Germinal center (tissue), 1 donor: ENCODE results near the gene KRTAP16-1.
"Not testable (repeated sequence)": the region's sequence is repeated elsewhere in the genome, so short reads cannot be mapped to it uniquely, and the experiment has no call there.

Experiments used
- DNase-seq: peaks from one replicate; pipeline ENCODE4 v3.0.0; 2012; ENCODE audit warnings: mixed read lengths, low spot score

KRTAP16-1 gene

GRCh38 chr17:41301916-41302901, 6.9 kb downstream of the KRTAP16-1 start, which contains the start of gene KRTAP29-1:
KRTAP29-1 (minus strand) TSS chr17:41302851; CDS start chr17:41302851, 0 bp downstream.
- DNase-seq: no peak

GRCh38 chr17:41301204-41301790, 7.8 kb downstream of the KRTAP16-1 start:
- no peak for DNase-seq

- DNase-seq: no peak
Measured at GRCh38 chr17:41298458-41299135, 10.5 kb downstream of the KRTAP16-1 start.

- DNase-seq: no peak
Measured at GRCh38 chr17:41296846-41297245, 12.3 kb downstream of the KRTAP16-1 start.

GRCh38 chr17:41294016-41294415, 15.1 kb downstream of the KRTAP16-1 start:
- DNase-seq: no peak

- no peak for DNase-seq
Measured at GRCh38 chr17:41287050-41287449, 22.1 kb downstream of the KRTAP16-1 start.

- no peak for DNase-seq
Measured at GRCh38 chr17:41284546-41284945, 24.6 kb downstream of the KRTAP16-1 start.

GRCh38 chr17:41284043-41284442, 25.1 kb downstream of the KRTAP16-1 start:
- DNase-seq: no peak

- DNase-seq: no peak
Measured at GRCh38 chr17:41278176-41278955, 30.7 kb downstream of the KRTAP16-1 start.

- not testable (repeated sequence) for DNase-seq
Measured at GRCh38 chr17:41275648-41276190, 33.4 kb downstream of the KRTAP16-1 start, which contains the start of gene KRTAP9-7. KRTAP9-7 (plus strand) TSS chr17:41275698; CDS start chr17:41275698, 0 bp downstream.

GRCh38 chr17:41271858-41272257, 37.3 kb downstream of the KRTAP16-1 start:
- DNase-seq: no peak

- not testable (repeated sequence) for DNase-seq
Measured at GRCh38 chr17:41271323-41271722, 37.8 kb downstream of the KRTAP16-1 start.

GRCh38 chr17:41267711-41268110, 41.4 kb downstream of the KRTAP16-1 start:
- DNase-seq: no peak

- no peak for DNase-seq
Measured at GRCh38 chr17:41265078-41265477, 44.0 kb downstream of the KRTAP16-1 start, which contains the start of gene KRTAP9-6. KRTAP9-6 (plus strand) TSS chr17:41265378; CDS start chr17:41265378, 0 bp downstream.

- DNase-seq: no peak
Measured at GRCh38 chr17:41264599-41264998, 44.5 kb downstream of the KRTAP16-1 start.

GRCh38 chr17:41263212-41263611, 45.9 kb downstream of the KRTAP16-1 start:
- DNase-seq: no peak

- DNase-seq: no peak
Measured at GRCh38 chr17:41258406-41258805, 50.7 kb downstream of the KRTAP16-1 start.
